HFF-Myc (cell line): ENCODE data around the gene MRFAP1L1.
A peak's percentile ranks its signal among the peaks of the same experiment; 100 is the strongest.

Experiments used
- DNase-seq: peaks from one replicate; pipeline ENCODE4 v3.0.0-alpha.2; 2011; ENCODE audit warnings: low read depth; ENCODE audit errors: extremely low read depth
- H3K4me3 ChIP-seq: replicated peaks from 2 replicates; pipeline ENCODE4 v1.5.1; 2011; ENCODE audit warnings: low read depth, mild to moderate bottlenecking, control low read depth, low read length
- CTCF ChIP-seq: IDR thresholded peaks from 2 replicates; pipeline ENCODE4 v1.5.1; 2012; ENCODE audit warnings: mild to moderate bottlenecking, low read depth, low read length, control low read depth; ENCODE audit errors: missing control alignments

The MRFAP1L1 gene

DNA sequence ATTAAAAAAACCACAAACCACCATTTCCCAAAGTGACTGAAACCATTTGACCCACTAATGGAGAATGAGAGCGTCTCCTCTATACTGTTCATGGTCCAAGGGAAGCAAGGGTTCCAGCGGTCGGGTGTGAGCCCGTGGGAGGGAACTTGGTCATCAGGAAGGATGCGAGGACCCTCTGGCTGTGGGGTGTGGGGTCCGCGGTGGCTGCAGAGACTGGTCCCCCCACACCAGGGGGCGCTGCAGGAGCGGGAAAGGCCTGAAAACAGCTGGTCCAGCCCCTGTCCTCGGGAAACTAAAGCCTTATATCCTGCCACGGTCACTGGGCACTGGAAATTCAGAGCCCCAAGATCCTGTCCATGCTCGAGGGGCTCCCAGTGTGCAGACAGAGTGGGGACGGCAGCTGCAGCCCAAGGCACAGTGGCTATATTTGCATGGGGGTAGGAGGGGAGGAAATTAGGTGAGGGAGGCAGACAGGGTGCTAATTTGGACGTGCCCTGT, 10.6 kb upstream of the MRFAP1L1 start:
- no peak overlapping the region for H3K4me3 ChIP-seq
- peak; percentile 29 for DNase-seq
- peak; percentile 91 for TF ChIP-seq CTCF

GRCh38 chr4:6719611-6720179, 10.0 kb upstream of the MRFAP1L1 start:
- no peak for DNase-seq
- no peak overlapping the region for H3K4me3 ChIP-seq
- TF ChIP-seq CTCF: no peak

DNA sequence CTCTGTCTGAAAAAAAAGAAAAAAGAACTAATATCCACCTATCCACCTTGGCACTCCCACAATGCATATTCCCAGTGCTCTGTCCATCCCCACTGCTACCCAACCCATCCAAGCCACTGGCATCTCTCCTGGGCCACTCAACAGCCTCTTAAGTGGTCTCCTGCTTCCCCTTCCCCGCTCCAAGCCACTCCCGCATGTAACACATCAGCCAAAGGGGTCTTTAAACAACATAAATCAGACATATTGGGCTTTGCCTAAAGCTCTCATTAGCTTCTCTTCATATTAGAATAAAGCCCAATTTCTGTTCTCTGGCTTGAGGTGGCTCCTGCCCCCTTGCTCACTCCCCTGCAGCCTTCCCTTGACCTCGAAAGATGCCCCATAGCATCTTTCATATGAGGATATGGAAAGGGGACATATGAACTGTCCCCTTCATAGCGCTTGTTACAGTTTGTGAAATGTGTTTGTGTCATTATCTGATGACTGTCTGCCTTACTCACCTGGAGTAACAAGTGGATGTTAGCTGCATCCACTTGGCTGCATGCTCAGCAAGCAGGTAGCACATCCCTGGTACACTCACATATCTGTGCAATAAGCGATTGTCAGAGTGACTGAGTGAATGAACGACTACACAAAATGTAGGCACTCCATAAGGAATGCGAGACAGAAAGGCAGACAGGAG, 9.4 kb upstream of the MRFAP1L1 start:
- no peak for TF ChIP-seq CTCF
- no peak for DNase-seq
- no peak overlapping the region for H3K4me3 ChIP-seq

DNA sequence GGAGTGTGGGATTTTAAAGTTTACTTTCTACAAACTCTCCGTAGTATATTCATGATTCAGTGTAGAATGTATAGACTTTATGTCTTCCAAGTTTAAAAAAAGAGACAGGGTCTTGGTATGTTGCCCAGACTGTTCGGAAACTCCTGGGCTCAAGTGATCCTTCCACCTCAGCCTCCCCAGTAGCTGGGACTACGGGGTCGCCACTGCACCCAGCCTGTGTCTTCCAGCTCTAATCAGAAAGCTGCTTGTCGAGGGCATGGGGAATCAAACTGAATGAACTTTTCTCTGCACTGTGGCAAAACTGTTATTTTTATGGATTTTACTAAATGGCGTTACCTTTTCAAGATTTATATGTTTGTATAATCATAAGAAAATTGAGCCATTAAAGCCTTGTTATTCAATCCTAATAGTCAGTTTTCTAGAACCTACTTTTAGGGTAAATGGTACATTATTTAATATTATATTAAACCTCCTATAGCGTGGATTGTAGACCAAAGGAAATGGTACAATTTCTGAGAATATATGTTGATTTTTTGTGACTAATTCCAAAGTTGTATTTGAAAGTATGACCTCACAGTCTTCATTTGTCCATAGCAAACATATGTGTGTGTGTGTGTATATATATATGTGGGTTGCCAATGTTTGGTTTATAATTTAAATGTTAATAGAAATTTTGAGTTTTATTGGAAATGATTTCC, 7.4 kb upstream of the MRFAP1L1 start:
- DNase-seq: no peak
- no peak for TF ChIP-seq CTCF

GRCh38 chr4:6716018-6716911, 6.6 kb upstream of the MRFAP1L1 start, which contains the start of gene BLOC1S4:
Gene BLOC1S4, plus strand, starts transcription at chr4:6716174. Its CDS starts 36 bp downstream, at chr4:6716210.
- TF ChIP-seq CTCF: no peak
- H3K4me3 ChIP-seq: peak within 1 kb of the TSS; percentile 65
- peak; percentile 77 for DNase-seq

More for the DNA sequence above, 7.4 kb upstream of the MRFAP1L1 start:
- H3K4me3 ChIP-seq: peak overlapping the region; percentile 65

DNA sequence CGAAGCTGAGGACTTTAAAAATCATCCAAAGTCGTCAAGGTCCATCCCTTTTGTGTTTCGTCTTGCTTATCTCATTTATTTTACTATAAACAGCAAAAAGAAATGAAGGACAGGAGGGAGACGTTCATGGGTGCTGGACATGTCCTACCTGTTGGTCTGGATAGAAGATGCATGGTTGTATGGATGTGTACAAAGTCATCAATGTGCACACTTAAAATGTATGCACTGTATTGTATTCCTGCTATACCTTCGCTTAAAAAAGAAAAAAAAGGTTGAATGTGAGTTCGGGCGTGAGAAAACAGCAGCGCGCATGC, 6.0 kb upstream of the MRFAP1L1 start:
- DNase-seq: no peak
- no peak for TF ChIP-seq CTCF
- H3K4me3 ChIP-seq: peak overlapping the region; percentile 65
